Astrocyte of the spinal cord (primary cell): ENCODE measurements around the gene NOL7.
A peak's percentile ranks its signal among the peaks of the same experiment; 100 is the strongest.

Experiments
- DNase-seq: peaks from one replicate; pipeline ENCODE4 v3.0.0; 2011; ENCODE audit warnings: low read depth, low spot score
- H3K4me3 ChIP-seq: 2 replicates; pipeline ENCODE4 v1.5.1; 2011; ENCODE audit warnings: low read depth, mild to moderate bottlenecking, low read length, moderate library complexity
- in situ Hi-C: cut with HindIII; loops from 2 replicates; pipeline ENCODE4 v1.10.0; 2017; ENCODE audit warnings: low sequenced_read_pairs
- TF ChIP-seq, protein P1 (sequence below): IDR thresholded peaks from 2 replicates; pipeline ENCODE4 v1.5.1; 2012; ENCODE audit warnings: low read depth, mild to moderate bottlenecking, low read length, inconsistent platforms

NOL7 gene

DNA sequence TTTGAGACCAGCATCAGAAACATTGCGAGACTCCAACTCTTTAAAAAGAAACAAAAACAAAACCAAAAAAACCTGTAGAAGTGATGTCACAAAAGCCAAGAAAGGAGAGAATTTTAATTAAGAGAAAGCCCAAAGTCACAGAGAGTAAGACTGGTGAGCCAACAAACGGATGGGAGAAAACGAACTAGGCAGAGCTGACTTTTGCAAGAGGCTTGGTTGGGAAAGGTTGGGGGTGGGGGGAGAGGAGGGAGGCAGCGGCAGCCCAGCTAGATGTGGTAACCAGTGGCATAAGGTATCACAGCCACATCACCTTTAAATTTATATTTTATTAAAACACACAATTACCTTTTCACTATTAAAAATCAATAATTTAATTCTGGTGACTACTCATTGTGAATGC is 23.5 kb downstream of the NOL7 start:
- no peak overlapping the region for H3K4me3 ChIP-seq
- TF ChIP-seq, protein P1, sequence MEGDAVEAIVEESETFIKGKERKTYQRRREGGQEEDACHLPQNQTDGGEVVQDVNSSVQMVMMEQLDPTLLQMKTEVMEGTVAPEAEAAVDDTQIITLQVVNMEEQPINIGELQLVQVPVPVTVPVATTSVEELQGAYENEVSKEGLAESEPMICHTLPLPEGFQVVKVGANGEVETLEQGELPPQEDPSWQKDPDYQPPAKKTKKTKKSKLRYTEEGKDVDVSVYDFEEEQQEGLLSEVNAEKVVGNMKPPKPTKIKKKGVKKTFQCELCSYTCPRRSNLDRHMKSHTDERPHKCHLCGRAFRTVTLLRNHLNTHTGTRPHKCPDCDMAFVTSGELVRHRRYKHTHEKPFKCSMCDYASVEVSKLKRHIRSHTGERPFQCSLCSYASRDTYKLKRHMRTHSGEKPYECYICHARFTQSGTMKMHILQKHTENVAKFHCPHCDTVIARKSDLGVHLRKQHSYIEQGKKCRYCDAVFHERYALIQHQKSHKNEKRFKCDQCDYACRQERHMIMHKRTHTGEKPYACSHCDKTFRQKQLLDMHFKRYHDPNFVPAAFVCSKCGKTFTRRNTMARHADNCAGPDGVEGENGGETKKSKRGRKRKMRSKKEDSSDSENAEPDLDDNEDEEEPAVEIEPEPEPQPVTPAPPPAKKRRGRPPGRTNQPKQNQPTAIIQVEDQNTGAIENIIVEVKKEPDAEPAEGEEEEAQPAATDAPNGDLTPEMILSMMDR: no peak
- DNase-seq: no peak
- in situ Hi-C loops: no loop called here

DNA sequence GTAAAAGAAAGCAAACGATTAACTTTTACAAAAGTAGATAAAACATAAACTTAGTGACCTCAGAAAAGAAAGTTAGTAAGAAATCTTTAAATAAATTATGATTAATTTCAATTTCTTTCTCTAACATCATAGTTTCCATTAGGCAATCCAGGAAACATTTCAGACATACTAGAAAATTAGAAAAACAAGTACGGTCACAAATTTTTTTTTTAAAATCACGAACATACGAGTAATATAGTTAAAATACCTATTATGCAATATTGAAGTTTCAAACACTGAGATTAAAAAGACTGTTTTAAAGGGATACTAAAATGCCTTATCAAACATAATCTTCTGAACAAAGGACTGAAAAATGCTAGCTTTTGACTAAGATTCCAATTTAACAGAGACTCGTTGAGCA is 26.2 kb downstream of the NOL7 start:
- H3K4me3 ChIP-seq: no peak overlapping the region
- in situ Hi-C loops: no loop called here

DNA sequence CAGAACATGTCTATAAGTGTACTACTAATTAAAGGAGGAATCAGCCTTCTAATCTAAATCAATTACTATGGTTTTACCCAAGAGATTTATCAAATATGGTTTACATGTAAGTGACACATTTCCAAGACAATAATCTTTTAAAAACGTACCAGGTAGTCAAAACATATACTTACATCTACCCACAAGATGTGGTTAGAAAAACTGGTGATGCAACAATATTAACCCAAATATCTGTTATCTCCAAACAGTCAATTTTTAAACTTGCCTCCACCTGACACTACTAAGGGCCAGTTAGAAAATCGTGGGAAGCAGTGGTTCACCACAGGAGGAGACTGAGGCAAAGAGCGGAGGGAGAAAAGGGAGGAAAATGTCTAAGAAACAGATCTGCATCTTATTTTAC is 28.0 kb downstream of the NOL7 start:
- no peak overlapping the region for H3K4me3 ChIP-seq
- DNase-seq: no peak
- TF ChIP-seq, protein P1: no peak
- in situ Hi-C loops: no loop called here

More for the DNA sequence above, 26.2 kb downstream of the NOL7 start:
- TF ChIP-seq, protein P1: no peak
- DNase-seq: no peak

DNA sequence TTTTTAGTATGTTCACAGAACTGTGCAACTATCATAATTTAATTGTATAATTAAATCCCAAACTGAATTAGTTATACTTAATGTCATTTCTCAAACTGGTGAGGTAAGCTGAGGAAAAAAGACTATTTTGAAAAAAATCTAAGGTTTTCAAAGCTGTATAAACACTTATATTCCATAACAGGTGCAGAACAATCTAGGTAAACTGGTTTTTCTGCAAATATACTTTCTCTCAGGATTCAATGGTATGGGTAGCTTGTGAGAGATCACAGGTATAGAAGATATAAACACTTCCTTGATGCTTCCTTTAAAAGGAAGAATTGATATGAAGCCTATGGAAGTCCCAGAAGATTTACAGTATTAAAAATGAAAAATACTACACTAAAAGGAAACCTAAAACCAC is 33.7 kb downstream of the NOL7 start:
- in situ Hi-C loops: no loop called here
- no peak for DNase-seq
- TF ChIP-seq, protein P1: no peak
- H3K4me3 ChIP-seq: no peak overlapping the region

DNA sequence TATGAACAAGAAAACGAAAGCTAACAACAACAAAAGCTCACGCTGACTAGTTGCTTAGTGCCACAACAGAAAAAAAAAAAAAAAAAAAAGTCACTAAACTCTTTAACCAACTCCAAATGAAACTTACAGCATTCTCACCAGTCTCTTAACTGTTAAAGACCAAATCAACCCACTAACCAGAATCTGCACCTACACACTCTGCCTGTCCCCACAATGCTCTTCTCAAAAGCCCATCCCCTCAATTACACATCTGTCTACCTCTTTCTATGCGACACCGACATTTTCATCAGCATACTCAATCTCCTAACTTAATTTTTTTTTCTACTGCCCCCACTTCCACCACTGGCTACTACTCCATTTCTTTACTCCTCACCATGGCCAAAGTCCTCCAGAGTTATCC is 34.3 kb downstream of the NOL7 start:
- H3K4me3 ChIP-seq: no peak overlapping the region
- in situ Hi-C loops: no loop called here
- DNase-seq: no peak
- TF ChIP-seq, protein P1: no peak

DNA sequence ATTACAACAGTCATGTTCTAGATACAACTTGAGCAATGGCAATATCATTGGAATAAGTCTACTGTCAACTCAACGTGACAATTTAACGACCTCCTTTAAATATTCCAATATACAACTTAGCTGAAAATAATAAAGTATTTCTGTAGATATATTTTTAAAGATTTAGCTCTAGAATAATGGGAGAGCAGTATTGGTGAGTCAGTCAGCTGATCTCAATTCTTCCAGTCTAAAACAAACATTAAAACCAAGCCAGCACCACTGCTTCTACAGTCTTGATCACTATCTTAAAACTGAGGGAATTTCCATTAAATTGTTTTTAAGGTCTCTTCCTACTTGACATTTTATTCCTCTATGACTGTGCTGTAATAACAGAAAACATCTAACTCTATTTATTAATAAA is 38.2 kb downstream of the NOL7 start:
- TF ChIP-seq, protein P1: no peak
- peak; percentile 41 for DNase-seq
- no peak overlapping the region for H3K4me3 ChIP-seq
- in situ Hi-C loops: no loop called here

DNA sequence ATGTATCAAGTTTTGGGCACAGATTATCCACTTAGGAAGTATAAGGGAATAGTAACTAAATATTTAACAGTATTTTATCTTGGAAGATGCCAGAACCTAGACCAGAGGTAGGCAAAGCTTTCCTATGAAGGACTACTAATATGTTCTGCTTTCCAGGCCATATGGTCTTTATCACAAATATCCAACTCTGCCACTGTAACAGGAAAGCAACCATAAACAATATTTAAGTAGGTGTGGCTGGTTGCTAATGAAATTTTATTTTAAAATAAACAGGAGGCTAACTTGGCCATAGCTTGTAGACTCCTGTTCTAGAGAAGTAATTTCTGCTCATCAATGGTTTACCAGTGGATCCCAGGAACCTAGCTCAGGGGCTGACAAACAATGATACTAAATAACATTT is 39.4 kb downstream of the NOL7 start:
- DNase-seq: no peak
- H3K4me3 ChIP-seq: no peak overlapping the region
- TF ChIP-seq, protein P1: no peak
- in situ Hi-C loops: no loop called here
